ENCODE results near the gene HBD. TPM values are rescaled to one million over a fixed set of nuclear protein-coding genes. Genes with fewer than 3 reads are reported as not detected.
"Not testable (repeated sequence)": the region's sequence is repeated elsewhere in the genome, so short reads cannot be mapped to it uniquely, and the experiment has no call there.

HBD gene
- total RNA-seq, 1 experiment from 2014 or later: not detected

DNA sequence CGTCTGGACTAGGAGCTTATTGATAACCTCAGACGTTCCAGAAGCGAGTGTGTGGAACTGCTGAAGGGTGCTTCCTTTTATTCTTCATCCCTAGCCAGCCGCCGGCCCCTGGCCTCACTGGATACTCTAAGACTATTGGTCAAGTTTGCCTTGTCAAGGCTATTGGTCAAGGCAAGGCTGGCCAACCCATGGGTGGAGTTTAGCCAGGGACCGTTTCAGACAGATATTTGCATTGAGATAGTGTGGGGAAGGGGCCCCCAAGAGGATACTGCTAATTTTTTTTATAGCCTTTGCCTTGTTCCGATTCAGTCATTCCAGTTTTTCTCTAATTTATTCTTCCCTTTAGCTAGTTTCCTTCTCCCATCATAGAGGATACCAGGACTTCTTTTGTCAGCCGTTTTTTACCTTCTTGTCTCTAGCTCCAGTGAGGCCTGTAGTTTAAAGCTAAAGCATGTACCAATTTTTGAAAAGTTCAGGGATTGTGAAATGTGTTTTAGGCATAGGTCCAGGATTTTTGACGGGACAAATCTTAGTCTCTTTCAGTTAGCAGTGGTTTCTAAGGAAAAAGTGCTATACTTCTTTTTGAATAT is 15.6 kb upstream of the HBD start, which contains the start of gene HBG1:
Gene HBG1, minus strand, starts transcription at position 51 of the 590 bp plus-strand sequence. CDS start 53 bp downstream, outside the sequence.
- H3K9me3 ChIP-seq (ENCODE audit: control insufficient read depth in 1 of 2, insufficient read depth in 1 of 2, low read depth in 1 of 2, low read length in 2 of 2); H4K20me1 ChIP-seq (ENCODE audit: insufficient read depth); intact Hi-C loops (cut with micrococcal nuclease); H2AFZ ChIP-seq (ENCODE audit: low read depth, low read length, poor library complexity, severe bottlenecking); H3K4me2 ChIP-seq (ENCODE audit: low read length); H3K4me1 ChIP-seq (ENCODE audit: control insufficient read depth in 1 of 2, insufficient read depth in 2 of 2, low read length in 2 of 2); H3K4me3 ChIP-seq (replicated peaks in 1 of 2; ENCODE audit: low read depth in 1 of 2, low read length in 2 of 2); H3K9ac ChIP-seq (ENCODE audit: low read length); POLR2A ChIA-PET; H3K9me2 ChIP-seq (ENCODE audit: insufficient read depth); H3K36me3 ChIP-seq (ENCODE audit: control insufficient read depth in 1 of 2, insufficient read depth in 2 of 2, low read length in 2 of 2); BruUV-seq (replicated peaks); RAD21 ChIA-PET (ENCODE audit: low non-redundant PET in 1 of 2, low total read pairs in 2 of 2, uncharacterized antibody in 2 of 2, unreplicated experiment in 2 of 2); H3K27ac ChIP-seq (ENCODE audit: low read depth, low read length); CTCF ChIA-PET; H3K79me2 ChIP-seq (ENCODE audit: insufficient read depth, low read length); ATAC-seq; DNase-seq (ENCODE audit: low read depth, low spot score): not testable (repeated sequence)
- peaks cover 44% of the 10 kb centered on the region for H3K27me3 ChIP-seq (ENCODE audit: insufficient read depth, low read length)

DNA sequence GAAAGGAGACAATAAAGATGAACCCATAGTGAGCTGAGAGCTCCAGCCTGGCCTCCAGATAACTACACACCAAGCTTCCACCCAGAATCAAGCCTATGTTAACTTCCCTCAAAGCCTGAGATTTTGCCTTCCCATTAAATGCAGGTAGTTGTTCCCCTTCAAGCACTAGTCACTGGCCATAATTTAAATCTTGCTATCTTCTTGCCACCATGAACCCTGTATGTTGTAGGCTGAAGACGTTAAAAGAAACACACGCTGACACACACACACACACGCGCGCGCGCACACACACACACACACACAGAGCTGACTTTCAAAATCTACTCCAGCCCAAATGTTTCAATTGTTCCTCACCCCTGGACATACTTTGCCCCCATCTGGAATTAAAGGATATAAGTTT is 14.2 kb upstream of the HBD start:
- ATAC-seq; CTCF ChIA-PET; H3K9me2 ChIP-seq (ENCODE audit: insufficient read depth); H3K36me3 ChIP-seq (ENCODE audit: control insufficient read depth in 1 of 2, insufficient read depth in 2 of 2, low read length in 2 of 2); H4K20me1 ChIP-seq (ENCODE audit: insufficient read depth); H3K4me3 ChIP-seq (replicated peaks in 1 of 2; ENCODE audit: low read depth in 1 of 2, low read length in 2 of 2); intact Hi-C loops (cut with micrococcal nuclease); H3K79me2 ChIP-seq (ENCODE audit: insufficient read depth, low read length); H3K9me3 ChIP-seq (ENCODE audit: control insufficient read depth in 1 of 2, insufficient read depth in 1 of 2, low read depth in 1 of 2, low read length in 2 of 2); DNase-seq (ENCODE audit: low read depth, low spot score); H3K27ac ChIP-seq (ENCODE audit: low read depth, low read length); BruUV-seq (replicated peaks); H3K4me1 ChIP-seq (ENCODE audit: control insufficient read depth in 1 of 2, insufficient read depth in 2 of 2, low read length in 2 of 2); H3K9ac ChIP-seq (ENCODE audit: low read length); H3K4me2 ChIP-seq (ENCODE audit: low read length); POLR2A ChIA-PET; RAD21 ChIA-PET (ENCODE audit: low non-redundant PET in 1 of 2, low total read pairs in 2 of 2, uncharacterized antibody in 2 of 2, unreplicated experiment in 2 of 2); H2AFZ ChIP-seq (ENCODE audit: low read depth, low read length, poor library complexity, severe bottlenecking): not testable (repeated sequence)
- H3K27me3 ChIP-seq (ENCODE audit: insufficient read depth, low read length): peaks cover 54% of the 10 kb centered on the region

DNA sequence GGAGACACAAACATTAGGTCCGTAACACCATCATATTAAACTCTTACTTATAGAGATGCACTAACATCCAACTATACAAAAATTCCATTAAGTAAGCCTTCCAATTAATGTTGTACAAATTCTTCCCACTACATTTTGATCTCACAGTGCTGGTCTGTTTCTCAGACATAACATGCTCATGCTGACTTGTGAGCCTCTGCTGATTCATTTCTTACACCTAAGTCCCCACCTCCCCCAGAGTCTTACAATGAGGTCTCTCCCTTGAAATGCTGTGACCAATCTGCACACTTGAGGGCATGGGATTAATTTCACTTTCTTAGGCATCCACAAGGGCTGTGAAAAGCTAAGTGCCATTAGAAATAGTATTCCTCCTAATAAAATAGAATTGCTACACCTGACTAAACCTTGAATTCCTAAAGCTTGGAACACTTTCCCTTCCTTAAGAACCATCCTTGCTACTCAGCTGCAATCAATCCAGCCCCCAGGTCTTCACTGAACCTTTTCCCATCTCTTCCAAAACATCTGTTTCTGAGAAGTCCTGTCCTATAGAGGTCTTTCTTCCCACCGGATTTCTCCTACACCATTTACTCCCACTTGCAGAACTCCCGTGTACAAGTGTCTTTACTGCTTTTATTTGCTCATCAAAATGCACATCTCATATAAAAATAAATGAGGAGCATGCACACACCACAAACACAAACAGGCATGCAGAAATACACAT is 13.3 kb upstream of the HBD start:
- no peak overlapping the region for H2AFZ ChIP-seq (ENCODE audit: low read depth, low read length, poor library complexity, severe bottlenecking)
- H4K20me1 ChIP-seq (ENCODE audit: insufficient read depth): no peaks in the 10 kb centered on the region
- ChIA-PET CTCF (no interaction called here), POLR2A (no interaction called here), RAD21 (ENCODE audit: low non-redundant PET in 1 of 2, low total read pairs in 2 of 2, uncharacterized antibody in 2 of 2, unreplicated experiment in 2 of 2) (no interaction called here)
- no peaks in the 10 kb centered on the region for H3K36me3 ChIP-seq (ENCODE audit: control insufficient read depth in 1 of 2, insufficient read depth in 2 of 2, low read length in 2 of 2)
- H3K4me2 ChIP-seq (ENCODE audit: low read length): no peak overlapping the region
- no peaks in the 10 kb centered on the region for H3K9me2 ChIP-seq (ENCODE audit: insufficient read depth)
- intact Hi-C loops (cut with micrococcal nuclease): no loop called here
- H3K27ac ChIP-seq (ENCODE audit: low read depth, low read length): no peak overlapping the region
- H3K27me3 ChIP-seq (ENCODE audit: insufficient read depth, low read length): peaks cover 63% of the 10 kb centered on the region
- no peaks in the 10 kb centered on the region for H3K9me3 ChIP-seq (ENCODE audit: control insufficient read depth in 1 of 2, insufficient read depth in 1 of 2, low read depth in 1 of 2, low read length in 2 of 2)
- DNase-seq (ENCODE audit: low read depth, low spot score) (no peak), ATAC-seq (no peak)
- TF ChIP-seq SIN3A (IDR thresholded peaks at IDR 0.05; ENCODE audit: low read depth) (no peak), SP1 (IDR thresholded peaks at IDR 0.05; ENCODE audit: low read depth) (no peak)
- TF ChIP-seq, protein P1, sequence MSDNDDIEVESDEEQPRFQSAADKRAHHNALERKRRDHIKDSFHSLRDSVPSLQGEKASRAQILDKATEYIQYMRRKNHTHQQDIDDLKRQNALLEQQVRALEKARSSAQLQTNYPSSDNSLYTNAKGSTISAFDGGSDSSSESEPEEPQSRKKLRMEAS (IDR thresholded peaks at IDR 0.05): no peak
- TF ChIP-seq, protein P2, sequence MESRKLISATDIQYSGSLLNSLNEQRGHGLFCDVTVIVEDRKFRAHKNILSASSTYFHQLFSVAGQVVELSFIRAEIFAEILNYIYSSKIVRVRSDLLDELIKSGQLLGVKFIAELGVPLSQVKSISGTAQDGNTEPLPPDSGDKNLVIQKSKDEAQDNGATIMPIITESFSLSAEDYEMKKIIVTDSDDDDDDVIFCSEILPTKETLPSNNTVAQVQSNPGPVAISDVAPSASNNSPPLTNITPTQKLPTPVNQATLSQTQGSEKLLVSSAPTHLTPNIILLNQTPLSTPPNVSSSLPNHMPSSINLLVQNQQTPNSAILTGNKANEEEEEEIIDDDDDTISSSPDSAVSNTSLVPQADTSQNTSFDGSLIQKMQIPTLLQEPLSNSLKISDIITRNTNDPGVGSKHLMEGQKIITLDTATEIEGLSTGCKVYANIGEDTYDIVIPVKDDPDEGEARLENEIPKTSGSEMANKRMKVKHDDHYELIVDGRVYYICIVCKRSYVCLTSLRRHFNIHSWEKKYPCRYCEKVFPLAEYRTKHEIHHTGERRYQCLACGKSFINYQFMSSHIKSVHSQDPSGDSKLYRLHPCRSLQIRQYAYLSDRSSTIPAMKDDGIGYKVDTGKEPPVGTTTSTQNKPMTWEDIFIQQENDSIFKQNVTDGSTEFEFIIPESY (IDR thresholded peaks at IDR 0.05; ENCODE audit: extremely low read depth, insufficient replicate concordance, low read length): no peak
- TF ChIP-seq, protein P3, sequence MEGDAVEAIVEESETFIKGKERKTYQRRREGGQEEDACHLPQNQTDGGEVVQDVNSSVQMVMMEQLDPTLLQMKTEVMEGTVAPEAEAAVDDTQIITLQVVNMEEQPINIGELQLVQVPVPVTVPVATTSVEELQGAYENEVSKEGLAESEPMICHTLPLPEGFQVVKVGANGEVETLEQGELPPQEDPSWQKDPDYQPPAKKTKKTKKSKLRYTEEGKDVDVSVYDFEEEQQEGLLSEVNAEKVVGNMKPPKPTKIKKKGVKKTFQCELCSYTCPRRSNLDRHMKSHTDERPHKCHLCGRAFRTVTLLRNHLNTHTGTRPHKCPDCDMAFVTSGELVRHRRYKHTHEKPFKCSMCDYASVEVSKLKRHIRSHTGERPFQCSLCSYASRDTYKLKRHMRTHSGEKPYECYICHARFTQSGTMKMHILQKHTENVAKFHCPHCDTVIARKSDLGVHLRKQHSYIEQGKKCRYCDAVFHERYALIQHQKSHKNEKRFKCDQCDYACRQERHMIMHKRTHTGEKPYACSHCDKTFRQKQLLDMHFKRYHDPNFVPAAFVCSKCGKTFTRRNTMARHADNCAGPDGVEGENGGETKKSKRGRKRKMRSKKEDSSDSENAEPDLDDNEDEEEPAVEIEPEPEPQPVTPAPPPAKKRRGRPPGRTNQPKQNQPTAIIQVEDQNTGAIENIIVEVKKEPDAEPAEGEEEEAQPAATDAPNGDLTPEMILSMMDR (IDR thresholded peaks at IDR 0.05 in 2 of 3, conservative IDR thresholded peaks at IDR 0.05 in 1 of 3; ENCODE audit: borderline replicate concordance in 1 of 3, insufficient read depth in 1 of 3, low read depth in 2 of 3, low read length in 2 of 3): no peak
- H3K79me2 ChIP-seq (ENCODE audit: insufficient read depth, low read length): no peaks in the 10 kb centered on the region
- no peaks in the 10 kb centered on the region for H3K4me1 ChIP-seq (ENCODE audit: control insufficient read depth in 1 of 2, insufficient read depth in 2 of 2, low read length in 2 of 2)
- H3K4me3 ChIP-seq (replicated peaks in 1 of 2; ENCODE audit: low read depth in 1 of 2, low read length in 2 of 2): no peak overlapping the region
- H3K9ac ChIP-seq (ENCODE audit: low read length): no peak overlapping the region
- BruUV-seq (replicated peaks): no TSS peak

Measured in HCT116 (cell line).